ENCODE results near the gene ANGPT4. TPM values are rescaled to one million over a fixed set of nuclear protein-coding genes. Genes with fewer than 3 reads are reported as not detected.

The ANGPT4 gene
- total and polyA plus RNA-seq, 2 of the 8 experiments (the other 6 are each of a cell fraction or from before 2014, with no cell fraction given): 0.07 to 0.33 TPM

GRCh38 chr20:946826-947225, 30.7 kb upstream of the ANGPT4 start:
- ChIA-PET POLR2A (ENCODE audit: partially characterized antibody) (interaction anchor here (1.3 kb wide), 1 partner anchor 13 kb away, joined by 3 read pairs; no protein-coding TSS in a partner anchor), CTCF (ENCODE audit: partially characterized antibody) (interaction anchor here (1.0 to 8.5 kb wide), 5 partner anchors 9 to 62 kb away, joined by 3 to 83 read pairs (median 4); no protein-coding TSS in a partner anchor)
- WGBS, 2 experiments (ENCODE audit: extremely low coverage in 1 of 2, insufficient coverage in 1 of 2, insufficient read length in 1 of 2, insufficient replicate concordance in 2 of 2, low coverage in 1 of 2, low lambda C conversion rate in 2 of 2, missing lambda C conversion rate in 1 of 2): 65% methylated on average over 6 of the region's 8 CpGs; no CpG with 5 or more reads in 1 of the 2 experiments

More at GRCh38 chr20:946826-947225, 30.7 kb upstream of the ANGPT4 start:
- no peaks in the 10 kb centered on the region for H3K23me2 ChIP-seq (ENCODE audit: low read depth, low read length)
- no peaks in the 10 kb centered on the region for H3K79me2 ChIP-seq (ENCODE audit: control insufficient read depth in 1 of 2, insufficient read depth in 2 of 2, low read length in 2 of 2)
- no peaks in the 10 kb centered on the region for H3K9me3 ChIP-seq (ENCODE audit: insufficient read depth in 2 of 2, low read depth in 1 of 2, low read length in 1 of 2)
- H2BK15ac ChIP-seq (ENCODE audit: low read length): no peak overlapping the region
- no peaks in the 10 kb centered on the region for H3K27me3 ChIP-seq (replicated peaks in 1 of 4; ENCODE audit: control insufficient read depth in 3 of 4, extremely low read depth in 1 of 4, insufficient read depth in 3 of 4, low read length in 3 of 4)
- H3K36me3 ChIP-seq (ENCODE audit: control insufficient read depth in 2 of 4, insufficient read depth in 4 of 4, low read length in 3 of 4): no peaks in the 10 kb centered on the region
- H4K5ac ChIP-seq (ENCODE audit: insufficient read length, low read depth, low read length): no peak overlapping the region
- TF ChIP-seq TEAD4 (IDR thresholded peaks at IDR 0.05; ENCODE audit: low read depth, low read length) (no peak), JUND (IDR thresholded peaks at IDR 0.05; ENCODE audit: low read length) (no peak), YY1 (IDR thresholded peaks at IDR 0.05; ENCODE audit: low read depth, low read length) (no peak), NANOG (IDR thresholded peaks at IDR 0.05; ENCODE audit: insufficient read depth, low read depth, low read length, poor library complexity, severe bottlenecking) (no peak), NRF1 (IDR thresholded peaks at IDR 0.05; ENCODE audit: low read depth, low read length) (no peak), PHF8 (conservative IDR thresholded peaks at IDR 0.05; ENCODE audit: low read depth, low read length) (no peak), CBX5 (IDR thresholded peaks at IDR 0.05; ENCODE audit: low read depth, low read length) (no peak), RAD21 (IDR thresholded peaks at IDR 0.05 in 1 of 2, conservative IDR thresholded peaks at IDR 0.05 in 1 of 2; ENCODE audit: low read depth in 2 of 2, low read length in 2 of 2) (no peak), SP1 (IDR thresholded peaks at IDR 0.05; ENCODE audit: low read depth, low read length) (no peak)
- H3K4me1 ChIP-seq (replicated peaks in 1 of 4; ENCODE audit: control insufficient read depth in 3 of 4, insufficient read depth in 4 of 4, low read length in 3 of 4): peaks cover 0 to 14% (median 8%) of the 10 kb centered on the region in 4 experiments; a peak in 5 of 7 replicates
- no peak overlapping the region for H4K8ac ChIP-seq (ENCODE audit: extremely low read depth, insufficient read depth, low read length)
- no peak overlapping the region for H3K27ac ChIP-seq (ENCODE audit: low read depth, low read length)
- H3K23ac ChIP-seq (ENCODE audit: insufficient read length): no peak overlapping the region
- no peak overlapping the region for H3K4me3 ChIP-seq (ENCODE audit: extremely low read depth in 1 of 4, insufficient read depth in 2 of 4, low read depth in 3 of 4, low read length in 4 of 4)
- H2BK5ac ChIP-seq (ENCODE audit: low read depth, low read length): no peak overlapping the region
- no peak overlapping the region for H3K14ac ChIP-seq (ENCODE audit: insufficient read length)
- no peaks in the 10 kb centered on the region for H3K79me1 ChIP-seq (ENCODE audit: low read depth, low read length)
- FAIRE-seq (no peak), DNase-seq (ENCODE audit: low read depth in 1 of 2, low spot score in 2 of 2) (no peak)
- H4K20me1 ChIP-seq (replicated peaks in 1 of 2; ENCODE audit: control insufficient read depth in 1 of 2, insufficient read depth in 2 of 2, low read length in 2 of 2): no peaks in the 10 kb centered on the region
- no peak overlapping the region for H4K91ac ChIP-seq (replicated peaks; ENCODE audit: insufficient read length, low read length)
- no peak overlapping the region for H2BK12ac ChIP-seq (ENCODE audit: low read depth, low read length)
- no peak overlapping the region; the same call in 1 of the 2 replicates for H3K18ac ChIP-seq (ENCODE audit: extremely low read depth, low read length)
- no peak overlapping the region for H3K56ac ChIP-seq (replicated peaks; ENCODE audit: insufficient read length, low read depth, low read length)
- no peak overlapping the region for H2AFZ ChIP-seq (ENCODE audit: low read length)
- no peak overlapping the region for H3K9ac ChIP-seq (replicated peaks in 1 of 4; ENCODE audit: extremely low read depth in 1 of 4, low read depth in 3 of 4, low read length in 3 of 4)
- H2AK5ac ChIP-seq (ENCODE audit: low read depth, low read length): no peak overlapping the region
- no peak overlapping the region for H2BK120ac ChIP-seq (replicated peaks; ENCODE audit: low read depth, low read length)
- no peak overlapping the region for H3K4me2 ChIP-seq (ENCODE audit: insufficient read depth in 1 of 2, low read depth in 2 of 2, low read length in 2 of 2)
- H3K4ac ChIP-seq (replicated peaks; ENCODE audit: insufficient read length, low read depth, low read length): no peak overlapping the region
- no peak overlapping the region for H2BK20ac ChIP-seq (ENCODE audit: low read length)
